Activated CD4-positive, alpha-beta memory T cell treated with anti-CD3 and anti-CD28 coated beads, Interleukin-2, amount 10 ng/mL, durations not matched to agents 7 days and 5 days (primary cell): ENCODE measurements around the gene GALNT2. TPM values are rescaled to one million over a fixed set of nuclear protein-coding genes. Genes with fewer than 3 reads are reported as not detected.

Source experiments
- CTCF ChIA-PET: fragments of 350-600 bp; sonication (Branson Sonifier 250); formaldehyde crosslinking; loops from one replicate; lab custom pipeline; 2021; ENCODE audit warnings: antibody characterized with exemption, inconsistent platforms; lab: Charles Lee
- POLR2A ChIA-PET: fragments of 350-600 bp; sonication (Branson Sonifier 250); formaldehyde crosslinking; loops from one replicate; lab custom pipeline; 2021; ENCODE audit warnings: antibody characterized with exemption; lab: Charles Lee
- DNase-seq: peaks from one replicate; pipeline ENCODE4 v3.0.0-alpha.2; 2020
- H3K27ac Mint-ChIP-seq: one replicate; pipeline ENCODE4 v1.8.0; 2021; ENCODE audit warnings: mild to moderate bottlenecking, mixed read lengths
- H3K27me3 Mint-ChIP-seq: one replicate; pipeline ENCODE4 v1.8.0; 2021; ENCODE audit warnings: mixed read lengths
- H3K36me3 Mint-ChIP-seq: one replicate; pipeline ENCODE4 v1.8.0; 2021; ENCODE audit warnings: low read depth, mixed read lengths
- H3K4me1 Mint-ChIP-seq: one replicate; pipeline ENCODE4 v1.8.0; 2021; ENCODE audit warnings: mixed read lengths
- H3K4me3 Mint-ChIP-seq: one replicate; pipeline ENCODE4 v1.8.0; 2021; ENCODE audit warnings: mild to moderate bottlenecking, mixed read lengths
- H3K9me3 Mint-ChIP-seq: one replicate; pipeline ENCODE4 v1.8.0; 2021; ENCODE audit warnings: mixed read lengths
- total RNA-seq, 2 experiments: library from RNA; stranded (reverse); gene quantifications; one replicate each; pipeline ENCODE4 v1.2.3, GENCODE V29; 2021

The GALNT2 gene
- total RNA-seq, 2 experiments from 2014 or later, result 18.7 to 19.1 TPM

- Mint-ChIP-seq H3K27me3 (no peaks in the 10 kb centered on the region), H3K36me3 (peaks cover 10% of the 10 kb centered on the region), H3K4me1 (peaks cover 10% of the 10 kb centered on the region), H3K27ac (no peak overlapping the region), H3K9me3 (peaks cover 2% of the 10 kb centered on the region), H3K4me3 (no peak overlapping the region)
- DNase-seq, result no peak
- POLR2A ChIA-PET, result no interaction called here
- CTCF ChIA-PET, result no interaction called here
Observed at GRCh38 chr1:230243146-230243545, 176.1 kb downstream of the GALNT2 start.

DNA sequence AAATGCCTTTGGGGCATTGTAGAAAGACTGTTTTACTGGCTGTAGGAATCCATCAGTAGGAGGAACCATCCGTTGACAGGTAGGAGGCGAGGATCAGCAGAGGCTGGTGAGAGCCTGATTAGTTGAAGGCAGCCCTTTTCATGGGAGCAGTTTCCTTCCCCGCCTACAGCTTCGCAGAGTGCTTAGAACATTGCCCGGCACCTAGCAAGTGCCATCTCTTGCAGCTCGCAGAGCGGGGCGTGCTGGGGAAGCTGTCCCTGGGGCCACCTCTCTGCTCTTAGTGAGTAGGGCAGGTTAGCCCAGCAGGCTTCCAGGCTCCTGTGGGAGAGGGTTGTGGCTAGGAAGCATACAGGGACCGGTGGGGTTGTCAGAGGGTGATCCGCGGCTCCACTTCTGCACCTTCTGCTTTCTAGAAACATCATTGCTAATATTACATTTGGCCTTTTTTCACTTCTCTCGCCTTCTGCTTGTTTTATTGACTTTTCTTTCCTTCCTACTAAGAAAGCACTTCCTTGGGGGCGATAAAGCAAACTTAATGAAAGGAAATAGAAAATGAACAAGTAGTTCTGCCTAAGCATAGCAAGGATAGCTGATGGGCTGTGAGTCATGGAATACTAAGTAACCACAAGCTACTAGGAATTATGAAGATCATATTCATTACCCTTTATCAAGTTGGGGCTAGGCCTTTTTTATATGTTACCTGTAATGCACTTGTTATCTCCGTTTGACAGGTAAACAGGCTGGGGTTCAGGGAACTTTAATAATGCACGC is 176.7 kb downstream of the GALNT2 start:
- ChIA-PET POLR2A (no interaction called here), CTCF (no interaction called here)
- no peaks in the 10 kb centered on the region for H3K27me3 Mint-ChIP-seq
- peaks cover 10% of the 10 kb centered on the region for H3K4me1 Mint-ChIP-seq
- peaks cover 2% of the 10 kb centered on the region for H3K9me3 Mint-ChIP-seq
- peaks cover 10% of the 10 kb centered on the region for H3K36me3 Mint-ChIP-seq
- no peak for DNase-seq
- H3K4me3 Mint-ChIP-seq, result no peak overlapping the region
- no peak overlapping the region for H3K27ac Mint-ChIP-seq

DNA sequence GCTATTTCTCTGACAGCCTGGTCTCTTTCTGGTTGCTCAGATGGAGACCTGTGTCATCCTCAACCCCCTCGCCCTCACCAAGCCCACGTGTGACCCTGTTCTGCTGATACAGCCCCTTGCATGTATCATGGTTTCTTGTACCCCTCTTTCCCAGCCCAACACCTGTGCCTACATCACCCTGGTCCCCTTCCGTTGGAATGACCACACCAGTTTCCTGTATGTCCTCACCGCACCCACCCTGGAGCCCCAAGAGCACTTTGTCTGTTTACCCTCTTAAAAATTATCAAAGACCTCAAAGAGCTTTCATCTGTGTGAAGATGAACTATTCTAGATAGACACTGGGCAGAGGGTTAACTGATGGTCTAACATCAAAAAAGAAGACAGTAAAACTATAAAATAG is 179.5 kb downstream of the GALNT2 start:
- DNase-seq, result no peak
- Mint-ChIP-seq H3K9me3 (no peaks in the 10 kb centered on the region), H3K36me3 (no peaks in the 10 kb centered on the region), H3K4me3 (no peak overlapping the region), H3K27me3 (no peaks in the 10 kb centered on the region), H3K4me1 (no peaks in the 10 kb centered on the region), H3K27ac (no peak overlapping the region)
- ChIA-PET CTCF (no interaction called here), POLR2A (no interaction called here)

- Mint-ChIP-seq H3K4me3 (no peak overlapping the region), H3K36me3 (no peaks in the 10 kb centered on the region), H3K27ac (no peak overlapping the region), H3K9me3 (no peaks in the 10 kb centered on the region), H3K27me3 (no peaks in the 10 kb centered on the region), H3K4me1 (no peaks in the 10 kb centered on the region)
- ChIA-PET CTCF (no interaction called here), POLR2A (no interaction called here)
- DNase-seq, result no peak
Observed at GRCh38 chr1:230248016-230248888, 181.2 kb downstream of the GALNT2 start.

GRCh38 chr1:230248889-230249270 is 181.8 kb downstream of the GALNT2 start:
- Mint-ChIP-seq H3K9me3 (no peaks in the 10 kb centered on the region), H3K36me3 (no peaks in the 10 kb centered on the region), H3K4me3 (no peak overlapping the region), H3K27ac (no peak overlapping the region), H3K27me3 (no peaks in the 10 kb centered on the region), H3K4me1 (no peaks in the 10 kb centered on the region)
- CTCF ChIA-PET, result no interaction called here
- DNase-seq, result no peak
- POLR2A ChIA-PET, result no interaction called here

DNA sequence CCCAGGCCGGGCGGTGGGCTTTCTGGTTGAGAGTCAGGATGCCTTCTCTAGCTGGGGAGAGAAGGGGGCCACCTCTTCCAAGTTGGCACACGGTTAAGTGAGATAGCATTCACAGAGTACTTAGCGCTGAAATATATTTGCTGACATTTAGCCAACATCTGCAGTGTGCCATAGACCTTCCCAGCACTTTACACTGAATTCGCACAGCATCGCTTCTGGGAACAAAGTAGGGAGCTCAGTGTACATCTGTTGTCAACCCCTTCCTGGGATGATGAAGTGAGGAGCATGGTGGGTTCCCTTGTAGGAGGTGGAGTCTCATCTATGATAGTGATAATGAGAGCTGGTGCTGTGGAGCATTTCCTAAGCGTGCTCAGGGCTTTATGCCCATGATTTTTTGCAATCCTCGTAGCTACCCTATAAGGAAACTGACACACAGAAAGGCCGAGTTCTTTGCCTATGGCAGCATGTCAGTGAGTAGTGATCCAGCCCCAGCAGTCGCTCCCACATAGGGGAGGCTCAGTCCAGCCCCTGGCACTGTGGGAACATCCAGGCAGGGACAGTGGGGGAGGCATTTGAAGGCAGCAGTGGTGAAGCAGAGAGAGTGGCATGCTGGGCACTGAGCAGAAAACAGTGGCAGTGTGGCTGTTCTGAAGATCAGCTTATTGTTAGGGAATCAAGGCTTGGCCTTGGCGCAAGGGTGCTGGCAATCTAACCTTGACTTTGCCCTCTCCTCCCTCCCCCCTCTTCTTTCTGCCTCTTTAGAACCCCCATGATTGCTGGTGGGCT is 182.8 kb downstream of the GALNT2 start:
- H3K27me3 Mint-ChIP-seq, result no peaks in the 10 kb centered on the region
- no peaks in the 10 kb centered on the region for H3K4me1 Mint-ChIP-seq
- ChIA-PET CTCF (interaction anchor here (0.5 kb wide), 1 partner anchor 610 kb away, joined by 3 read pairs; no protein-coding TSS in a partner anchor), POLR2A (no interaction called here)
- H3K27ac Mint-ChIP-seq, result no peak overlapping the region
- no peak overlapping the region for H3K4me3 Mint-ChIP-seq
- no peaks in the 10 kb centered on the region for H3K36me3 Mint-ChIP-seq
- no peak for DNase-seq
- no peaks in the 10 kb centered on the region for H3K9me3 Mint-ChIP-seq

DNA sequence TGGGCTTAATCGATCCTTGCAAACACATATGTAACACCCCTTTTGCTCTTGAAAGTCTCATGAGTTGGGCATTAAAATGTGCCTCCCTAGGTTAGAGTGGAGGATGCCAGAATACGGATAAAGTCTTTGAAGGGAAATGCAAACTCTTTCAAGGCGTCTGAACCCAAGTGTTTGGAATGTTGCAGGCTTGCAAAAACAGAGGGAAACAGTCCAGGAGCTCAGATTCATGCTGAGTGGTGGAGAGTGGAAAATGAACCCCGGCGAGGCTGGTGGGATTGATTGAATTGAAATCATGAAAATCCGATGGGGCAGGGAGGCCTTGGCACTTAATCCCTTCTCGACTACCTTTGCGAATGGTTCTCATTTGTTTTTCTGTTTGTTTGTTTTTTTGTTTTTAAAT is 183.6 kb downstream of the GALNT2 start:
- H3K4me3 Mint-ChIP-seq, result no peak overlapping the region
- CTCF ChIA-PET, result no interaction called here
- DNase-seq, result no peak
- H3K4me1 Mint-ChIP-seq, result no peaks in the 10 kb centered on the region
- H3K27me3 Mint-ChIP-seq, result no peaks in the 10 kb centered on the region
- no peak overlapping the region for H3K27ac Mint-ChIP-seq
- POLR2A ChIA-PET, result no interaction called here
- no peaks in the 10 kb centered on the region for H3K36me3 Mint-ChIP-seq
- no peaks in the 10 kb centered on the region for H3K9me3 Mint-ChIP-seq

DNA sequence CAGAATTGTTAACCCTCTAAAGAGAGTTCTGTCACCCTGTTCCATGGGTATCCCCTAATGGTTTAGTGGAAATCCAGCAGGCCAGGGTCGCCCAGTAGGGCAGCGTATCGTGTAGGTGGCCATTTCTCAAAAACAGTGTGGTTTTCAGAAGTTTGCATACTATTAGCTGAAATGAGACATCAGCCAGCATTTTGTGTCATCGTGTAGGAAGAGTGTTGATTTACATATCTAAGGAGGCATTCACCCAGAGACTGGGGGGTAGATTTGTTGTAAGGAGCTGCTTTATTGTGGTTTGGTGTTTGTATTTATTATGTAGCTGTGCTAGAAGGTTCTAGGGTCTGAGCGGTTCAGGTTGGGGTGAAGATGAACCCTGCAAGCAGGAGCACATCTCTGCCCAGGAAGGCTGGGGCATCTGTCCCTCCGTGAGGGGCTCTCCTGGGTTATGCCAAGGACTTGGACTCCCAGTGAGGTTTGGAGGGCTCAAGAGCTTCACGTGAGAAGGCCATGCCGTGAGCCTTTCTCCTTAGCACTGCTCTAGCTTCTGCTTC is 184.7 kb downstream of the GALNT2 start:
- H3K4me3 Mint-ChIP-seq, result no peak overlapping the region
- H3K36me3 Mint-ChIP-seq, result no peaks in the 10 kb centered on the region
- POLR2A ChIA-PET, result no interaction called here
- H3K9me3 Mint-ChIP-seq, result no peaks in the 10 kb centered on the region
- H3K27ac Mint-ChIP-seq, result no peak overlapping the region
- DNase-seq, result no peak
- H3K4me1 Mint-ChIP-seq, result no peaks in the 10 kb centered on the region
- CTCF ChIA-PET, result no interaction called here
- no peaks in the 10 kb centered on the region for H3K27me3 Mint-ChIP-seq

DNA sequence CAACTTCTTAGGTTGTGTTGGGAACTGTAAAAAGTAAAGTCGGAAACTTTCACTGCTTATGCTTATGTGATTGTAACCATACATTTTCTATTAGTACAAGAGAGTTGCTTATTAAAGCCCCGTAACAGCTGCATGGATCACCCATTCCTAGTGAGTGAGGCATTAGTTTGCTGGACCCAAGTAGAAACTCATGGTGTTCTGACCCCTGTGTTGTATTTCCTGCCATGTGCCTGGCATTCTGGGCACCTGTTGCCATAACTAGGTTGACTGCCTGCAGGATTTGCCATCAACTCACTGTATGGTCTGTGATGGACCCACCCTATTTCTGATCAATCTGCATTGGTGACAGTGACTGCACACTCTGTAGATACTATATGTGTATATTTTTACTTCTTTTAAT is 186.1 kb downstream of the GALNT2 start:
- no peak for DNase-seq
- H3K4me3 Mint-ChIP-seq, result no peak overlapping the region
- ChIA-PET CTCF (no interaction called here), POLR2A (no interaction called here)
- H3K36me3 Mint-ChIP-seq, result peaks cover 4% of the 10 kb centered on the region
- no peak overlapping the region for H3K27ac Mint-ChIP-seq
- no peaks in the 10 kb centered on the region for H3K9me3 Mint-ChIP-seq
- H3K4me1 Mint-ChIP-seq, result no peaks in the 10 kb centered on the region
- H3K27me3 Mint-ChIP-seq, result no peaks in the 10 kb centered on the region

DNA sequence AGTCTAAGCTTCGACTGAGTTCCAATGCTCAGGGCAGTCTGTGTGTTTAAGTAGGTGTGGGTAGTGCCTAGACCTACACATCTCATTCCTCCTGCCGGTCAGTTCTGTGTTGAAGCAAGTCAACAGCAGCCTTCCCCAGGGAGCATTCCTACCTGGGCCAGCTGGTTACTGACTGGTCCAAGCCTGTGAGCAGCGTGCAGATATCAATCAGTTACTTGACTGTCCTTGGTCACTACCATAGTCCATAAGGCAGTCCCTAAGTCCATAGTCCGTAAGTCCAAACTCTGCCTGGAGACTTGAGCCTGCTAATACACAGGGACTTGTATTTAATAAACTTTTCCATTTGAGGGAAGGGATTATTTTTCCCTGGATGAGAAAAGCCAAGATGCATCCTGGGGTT is 187.2 kb downstream of the GALNT2 start:
- Mint-ChIP-seq H3K27ac (no peak overlapping the region), H3K4me1 (no peaks in the 10 kb centered on the region), H3K27me3 (no peaks in the 10 kb centered on the region), H3K9me3 (no peaks in the 10 kb centered on the region), H3K4me3 (no peak overlapping the region), H3K36me3 (peaks cover 6% of the 10 kb centered on the region)
- ChIA-PET POLR2A (no interaction called here), CTCF (no interaction called here)
- DNase-seq, result no peak

DNA sequence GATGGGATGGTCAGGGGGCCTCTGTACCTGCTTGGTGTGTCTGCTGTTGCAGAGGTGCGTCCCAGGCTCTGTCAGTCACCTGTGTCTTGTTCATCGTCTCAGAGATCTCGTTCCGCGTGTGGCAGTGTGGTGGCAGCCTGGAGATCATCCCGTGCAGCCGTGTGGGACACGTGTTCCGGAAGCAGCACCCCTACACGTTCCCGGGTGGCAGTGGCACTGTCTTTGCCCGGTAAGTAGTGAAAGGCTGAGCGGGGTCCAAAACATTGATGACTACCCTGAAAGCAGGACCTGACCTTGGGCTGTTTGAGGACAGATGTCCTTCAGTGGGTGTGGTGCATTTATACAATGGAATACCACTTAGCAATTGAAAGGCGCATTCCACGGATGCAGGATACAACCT is 188.1 kb downstream of the GALNT2 start:
- Mint-ChIP-seq H3K36me3 (peaks cover 10% of the 10 kb centered on the region), H3K4me1 (no peaks in the 10 kb centered on the region), H3K9me3 (no peaks in the 10 kb centered on the region), H3K27ac (no peak overlapping the region), H3K4me3 (no peak overlapping the region), H3K27me3 (no peaks in the 10 kb centered on the region)
- ChIA-PET CTCF (no interaction called here), POLR2A (no interaction called here)
- DNase-seq, result no peak

- Mint-ChIP-seq H3K9me3 (no peaks in the 10 kb centered on the region), H3K36me3 (peaks cover 10% of the 10 kb centered on the region), H3K4me1 (no peaks in the 10 kb centered on the region), H3K27ac (no peak overlapping the region), H3K4me3 (no peak overlapping the region), H3K27me3 (no peaks in the 10 kb centered on the region)
- DNase-seq, result no peak
- POLR2A ChIA-PET, result no interaction called here
- CTCF ChIA-PET, result no interaction called here
Observed at GRCh38 chr1:230255991-230256390, 189.0 kb downstream of the GALNT2 start.

- Mint-ChIP-seq H3K36me3 (peaks cover 10% of the 10 kb centered on the region), H3K9me3 (no peaks in the 10 kb centered on the region), H3K4me1 (no peaks in the 10 kb centered on the region), H3K4me3 (no peak overlapping the region), H3K27ac (no peak overlapping the region), H3K27me3 (no peaks in the 10 kb centered on the region)
- CTCF ChIA-PET, result no interaction called here
- POLR2A ChIA-PET, result no interaction called here
- no peak for DNase-seq
Observed at GRCh38 chr1:230256896-230257295, 189.9 kb downstream of the GALNT2 start.
